OCI-LY3 (cell line): Measurements from ENCODE around the gene PPP2R1B.

Experiments
- H2AFZ ChIP-seq: fragments of 200-600, 300-600 bp; shearing (Covaris generic); 2 replicates; pipeline ENCODE4 v1.6.0; 2014; ENCODE audit warnings: antibody characterized with exemption, low read depth, low read length
- H3K27ac ChIP-seq: fragments of 200-600, 300-600 bp; sonication (generic); 2 replicates; pipeline ENCODE4 v1.5.1; 2014; ENCODE audit warnings: mild to moderate bottlenecking, low read length, moderate library complexity, mixed read lengths
- H3K27me3 ChIP-seq: fragments of 200-600, 300-600 bp; sonication (generic); 2 replicates; pipeline ENCODE4 v1.6.1; 2014; ENCODE audit warnings: low read depth, low read length, mixed read lengths
- H3K36me3 ChIP-seq: fragments of 200-600, 300-600 bp; sonication (generic); replicated peaks from 2 replicates; pipeline ENCODE3; 2014; ENCODE audit warnings: low read depth, low read length, mixed read lengths
- H3K4me1 ChIP-seq: fragments of 300-600, 200-600 bp; sonication (generic); 2 replicates; pipeline ENCODE4 v1.6.1; 2014; ENCODE audit warnings: low read length, mixed read lengths
- H3K4me2 ChIP-seq: fragments of 200-600, 300-600 bp; sonication (generic); 2 replicates; pipeline ENCODE4 v1.6.1; 2014; ENCODE audit warnings: low read length, mixed read lengths
- H3K4me3 ChIP-seq: fragments of 300-600, 200-600 bp; sonication (generic); 2 replicates; pipeline ENCODE4 v1.5.1; 2014; ENCODE audit warnings: antibody characterized with exemption, mild to moderate bottlenecking, low read length, moderate library complexity
- H3K79me2 ChIP-seq: fragments of 300-600, 200-600 bp; shearing (Covaris generic); 2 replicates; pipeline ENCODE4 v1.6.1; 2014; ENCODE audit warnings: mild to moderate bottlenecking, low read length, mixed read lengths
- H3K9ac ChIP-seq: fragments of 300-600, 200-600 bp; shearing (Covaris generic); 2 replicates; pipeline ENCODE4 v1.6.0; 2014; ENCODE audit warnings: mild to moderate bottlenecking, low read length, moderate library complexity
- H3K9me3 ChIP-seq: fragments of 200-600, 300-600 bp; shearing (Covaris generic); 2 replicates; pipeline ENCODE4 v1.6.1; 2014; ENCODE audit warnings: low read length, mixed read lengths; ENCODE audit not compliant: insufficient read depth
- H4K20me1 ChIP-seq: fragments of 200-600, 300-600 bp; sonication (generic); 2 replicates; pipeline ENCODE4 v1.6.1; 2016; ENCODE audit warnings: low read length, mixed read lengths; ENCODE audit not compliant: insufficient read depth
- CTCF ChIP-seq: fragments of 200-600, 300-600 bp; sonication (generic); IDR thresholded peaks from 2 replicates; pipeline ENCODE4 v1.5.1; 2014; ENCODE audit warnings: antibody characterized with exemption, low read length, low read depth
- EZH2phosphoT487 ChIP-seq: fragments of 200-600 bp; shearing (Covaris generic); IDR thresholded peaks from 2 replicates; pipeline ENCODE4 v1.6.1; 2018; ENCODE audit warnings: antibody characterized with exemption, mixed run types, low read depth

PPP2R1B gene

DNA sequence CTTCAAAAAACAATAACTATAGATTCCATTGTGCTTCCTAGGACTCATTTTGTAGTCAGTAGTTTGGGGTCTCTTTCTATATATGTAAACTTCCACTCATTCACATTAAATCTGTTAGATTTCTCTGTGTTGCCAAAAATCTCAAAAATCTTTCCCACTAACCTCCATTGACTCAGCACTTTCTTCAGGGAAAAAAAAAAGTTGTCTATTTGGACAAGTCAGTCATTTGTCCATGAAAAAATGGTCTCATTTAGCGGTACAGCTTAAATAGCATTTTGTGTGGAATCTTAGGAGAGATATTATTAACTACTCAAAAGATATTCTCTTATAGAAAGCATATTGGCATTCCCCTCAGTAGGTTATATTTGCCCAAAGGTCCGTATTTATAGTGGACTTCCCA, 81.9 kb downstream of the PPP2R1B start:
- no peaks in the 10 kb centered on the region for H3K27me3 ChIP-seq
- no peak overlapping the region for H3K9ac ChIP-seq
- H3K4me1 ChIP-seq: no peaks in the 10 kb centered on the region
- H3K4me3 ChIP-seq: no peak overlapping the region
- H3K4me2 ChIP-seq: no peak overlapping the region
- peaks cover 8% of the 10 kb centered on the region for H3K36me3 ChIP-seq
- H3K9me3 ChIP-seq: no peaks in the 10 kb centered on the region
- no peaks in the 10 kb centered on the region for H3K79me2 ChIP-seq
- TF ChIP-seq EZH2phosphoT487: no peak
- no peak for TF ChIP-seq CTCF
- H2AFZ ChIP-seq: no peak overlapping the region
- no peaks in the 10 kb centered on the region for H4K20me1 ChIP-seq
- H3K27ac ChIP-seq: no peak overlapping the region

DNA sequence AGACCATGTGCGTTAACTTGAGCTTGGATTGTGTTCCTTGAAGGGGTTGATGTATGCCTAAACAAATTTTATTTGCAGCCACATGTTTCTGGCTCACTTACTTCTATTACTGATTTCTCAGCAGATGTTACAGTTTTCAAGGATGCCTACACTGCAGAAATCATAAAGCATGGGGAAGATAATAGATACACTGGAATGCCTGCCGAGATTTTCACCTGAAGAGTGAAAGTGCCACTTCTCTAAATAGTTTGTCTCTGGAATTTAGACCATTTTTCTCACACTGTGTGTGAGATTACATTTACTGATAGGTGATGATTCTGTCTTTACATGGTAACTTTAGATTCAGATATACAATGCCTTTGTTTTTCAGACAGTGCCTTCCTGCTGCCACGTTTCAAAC, 82.4 kb downstream of the PPP2R1B start:
- Histone ChIP-seq H3K79me2 (no peaks in the 10 kb centered on the region), H4K20me1 (no peaks in the 10 kb centered on the region), H3K9ac (no peak overlapping the region), H3K4me2 (no peak overlapping the region), H3K4me3 (no peak overlapping the region), H3K27me3 (no peaks in the 10 kb centered on the region), H3K36me3 (peaks cover 6% of the 10 kb centered on the region), H3K9me3 (no peaks in the 10 kb centered on the region), H3K4me1 (no peaks in the 10 kb centered on the region), H3K27ac (no peak overlapping the region), H2AFZ (no peak overlapping the region)
- TF ChIP-seq EZH2phosphoT487 (no peak), CTCF (no peak)

GRCh38 chr11:111680486-111681175, 85.6 kb downstream of the PPP2R1B start:
- Histone ChIP-seq H3K4me2 (no peak overlapping the region), H3K9me3 (no peaks in the 10 kb centered on the region), H3K4me3 (no peak overlapping the region), H2AFZ (no peak overlapping the region), H3K4me1 (no peaks in the 10 kb centered on the region), H3K79me2 (no peaks in the 10 kb centered on the region), H3K27me3 (no peaks in the 10 kb centered on the region), H3K36me3 (peaks cover 3% of the 10 kb centered on the region), H4K20me1 (peaks cover 2% of the 10 kb centered on the region; the same call in 1 of the 2 replicates), H3K9ac (no peak overlapping the region), H3K27ac (no peak overlapping the region)
- TF ChIP-seq CTCF: no peak
- no peak for TF ChIP-seq EZH2phosphoT487
